Measurements from ENCODE around the gene CYP2C19.

DNA sequence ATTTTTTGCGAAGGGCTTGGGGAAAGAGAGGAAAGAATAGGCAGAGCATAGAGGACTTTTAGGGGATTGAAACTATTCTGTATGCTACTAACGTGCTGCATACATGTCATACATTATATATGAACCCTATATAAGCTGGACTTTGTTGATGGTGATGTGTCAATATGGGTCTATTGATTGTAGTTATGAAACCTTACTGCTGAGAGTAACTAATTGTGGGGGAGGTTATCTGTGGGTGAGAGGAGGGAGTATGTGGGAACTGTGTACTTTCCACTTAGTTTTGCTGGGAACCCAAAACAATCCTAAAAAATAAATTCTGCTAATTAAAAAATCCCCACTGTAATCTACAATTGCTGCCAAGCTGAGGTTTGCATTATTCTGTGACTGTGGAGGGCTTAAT, 15.3 kb upstream of the CYP2C19 start:
- TF ChIP-seq, protein P1, sequence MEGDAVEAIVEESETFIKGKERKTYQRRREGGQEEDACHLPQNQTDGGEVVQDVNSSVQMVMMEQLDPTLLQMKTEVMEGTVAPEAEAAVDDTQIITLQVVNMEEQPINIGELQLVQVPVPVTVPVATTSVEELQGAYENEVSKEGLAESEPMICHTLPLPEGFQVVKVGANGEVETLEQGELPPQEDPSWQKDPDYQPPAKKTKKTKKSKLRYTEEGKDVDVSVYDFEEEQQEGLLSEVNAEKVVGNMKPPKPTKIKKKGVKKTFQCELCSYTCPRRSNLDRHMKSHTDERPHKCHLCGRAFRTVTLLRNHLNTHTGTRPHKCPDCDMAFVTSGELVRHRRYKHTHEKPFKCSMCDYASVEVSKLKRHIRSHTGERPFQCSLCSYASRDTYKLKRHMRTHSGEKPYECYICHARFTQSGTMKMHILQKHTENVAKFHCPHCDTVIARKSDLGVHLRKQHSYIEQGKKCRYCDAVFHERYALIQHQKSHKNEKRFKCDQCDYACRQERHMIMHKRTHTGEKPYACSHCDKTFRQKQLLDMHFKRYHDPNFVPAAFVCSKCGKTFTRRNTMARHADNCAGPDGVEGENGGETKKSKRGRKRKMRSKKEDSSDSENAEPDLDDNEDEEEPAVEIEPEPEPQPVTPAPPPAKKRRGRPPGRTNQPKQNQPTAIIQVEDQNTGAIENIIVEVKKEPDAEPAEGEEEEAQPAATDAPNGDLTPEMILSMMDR (conservative IDR thresholded peaks at IDR 0.05): no peak
- no peak for TF ChIP-seq ZFX (IDR thresholded peaks at IDR 0.05)

Data from C4-2B (cell line).